Germinal center (tissue), 1 donor: Measurements from ENCODE around the gene HSD11B1.

Source experiments
- DNase-seq: peaks from one replicate; pipeline ENCODE4 v3.0.0; 2012; ENCODE audit warnings: mixed read lengths, low spot score

HSD11B1 gene

DNA sequence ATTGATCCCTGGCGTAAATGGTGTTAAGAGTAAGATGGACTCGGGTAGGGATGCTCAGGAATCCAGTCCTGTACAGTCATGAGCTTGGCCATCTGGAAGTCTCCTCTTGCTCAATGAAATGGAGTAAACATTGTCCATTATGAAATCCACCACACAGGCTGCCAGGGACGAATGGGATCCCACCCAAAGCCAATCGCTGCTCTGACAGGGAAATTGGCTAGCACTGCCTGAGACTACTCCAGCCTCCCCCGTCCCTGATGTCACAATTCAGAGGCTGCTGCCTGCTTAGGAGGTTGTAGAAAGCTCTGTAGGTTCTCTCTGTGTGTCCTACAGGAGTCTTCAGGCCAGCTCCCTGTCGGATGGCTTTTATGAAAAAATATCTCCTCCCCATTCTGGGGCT, at the start of gene HSD11B1:
HSD11B1 (plus strand) TSS at position 263 of the 400 bp plus-strand sequence; CDS start at position 360, 97 bp downstream.
- DNase-seq = no peak

DNA sequence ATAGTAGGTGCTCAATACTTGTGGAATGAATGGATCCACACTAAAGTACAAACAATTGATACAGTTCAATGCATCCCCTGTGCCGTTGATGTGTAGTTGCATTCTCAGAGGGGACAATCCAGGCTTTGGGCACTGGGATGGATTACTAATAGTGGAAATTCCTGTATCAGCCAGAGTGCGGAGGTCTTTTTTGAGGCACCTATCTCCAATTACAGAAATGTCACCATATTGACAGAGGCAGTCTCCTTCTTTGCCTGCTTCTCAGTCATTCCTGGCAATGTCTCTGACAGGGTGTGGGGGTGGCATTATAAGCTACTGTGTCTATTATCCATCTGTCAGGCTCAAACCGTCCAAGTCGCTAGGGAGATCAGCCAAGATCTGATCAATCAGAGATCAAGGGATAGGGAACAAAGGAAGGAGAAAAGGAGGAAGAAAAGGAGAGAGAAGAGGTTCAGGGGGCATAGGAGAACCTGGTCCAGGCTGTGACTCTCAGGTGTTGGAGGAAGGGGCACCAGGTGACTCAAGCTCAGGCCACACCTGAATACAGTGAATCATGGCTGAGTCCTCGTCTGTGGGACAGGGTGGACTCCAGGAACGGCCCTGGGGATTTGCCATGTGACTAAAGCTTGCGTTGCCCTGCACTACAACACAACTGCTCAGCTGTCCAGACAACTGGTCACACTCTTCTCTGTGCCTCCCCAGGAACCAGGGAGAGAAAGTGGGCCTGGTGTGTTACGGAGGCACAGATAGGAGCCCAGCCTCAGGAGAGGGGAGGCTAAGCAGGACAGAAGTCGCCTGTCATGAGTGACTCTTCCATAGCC, 49.0 kb upstream of the HSD11B1 start:
- DNase-seq = no peak

DNA sequence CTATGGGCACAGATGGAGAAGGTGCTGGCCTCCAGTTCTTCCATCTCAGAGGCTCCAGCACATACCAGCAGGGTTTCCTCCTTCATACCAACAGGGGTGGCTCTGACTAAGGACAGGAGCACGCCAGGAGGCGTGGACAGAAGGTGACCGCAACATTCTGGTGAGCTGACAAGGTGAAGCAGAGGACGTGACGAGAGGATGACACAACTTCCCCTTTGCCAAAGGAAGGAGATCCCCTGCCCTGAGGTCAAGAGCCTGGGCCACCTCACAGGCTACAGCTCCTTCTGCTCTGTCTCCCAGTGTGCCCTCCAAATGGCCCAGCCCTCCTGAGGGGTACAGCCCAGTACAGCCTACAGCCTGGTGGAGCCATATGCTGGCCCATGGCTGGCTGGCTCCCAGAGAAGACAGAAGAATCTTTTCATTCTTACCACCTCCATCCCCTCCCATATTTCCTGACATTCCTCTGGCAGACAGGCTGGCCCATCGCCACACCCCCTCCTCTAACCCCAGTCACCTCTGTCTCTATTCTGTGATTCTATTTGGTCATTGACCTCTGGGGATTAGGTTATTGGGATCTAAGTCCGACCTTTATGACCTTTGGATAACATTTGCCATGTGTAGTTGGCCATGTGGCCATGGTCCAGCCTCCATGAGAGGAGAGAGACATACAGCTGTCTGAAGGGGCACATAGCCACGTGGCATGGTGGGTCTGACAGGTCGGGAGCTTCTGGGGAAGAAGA, 47.3 kb upstream of the HSD11B1 start:
- no peak for DNase-seq

DNA sequence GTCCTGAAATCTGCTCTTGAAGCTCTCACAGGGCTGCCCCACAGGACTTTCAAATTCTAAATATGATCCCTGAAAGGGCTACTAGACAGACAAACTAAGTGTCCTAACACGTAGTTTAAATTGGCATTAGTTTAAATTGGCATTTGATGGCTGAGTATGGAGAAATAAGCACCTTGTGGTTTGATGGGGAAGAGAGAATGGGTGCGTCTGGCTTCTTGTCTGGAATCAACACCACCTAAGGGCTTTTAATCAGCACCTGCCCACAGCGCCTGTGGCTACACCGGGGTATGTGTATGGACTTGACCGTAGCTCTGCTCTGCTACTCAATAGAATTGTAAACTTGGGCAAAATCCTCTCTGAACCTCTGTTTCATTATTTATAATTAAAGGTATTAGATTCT, 46.7 kb upstream of the HSD11B1 start:
- no peak for DNase-seq

DNA sequence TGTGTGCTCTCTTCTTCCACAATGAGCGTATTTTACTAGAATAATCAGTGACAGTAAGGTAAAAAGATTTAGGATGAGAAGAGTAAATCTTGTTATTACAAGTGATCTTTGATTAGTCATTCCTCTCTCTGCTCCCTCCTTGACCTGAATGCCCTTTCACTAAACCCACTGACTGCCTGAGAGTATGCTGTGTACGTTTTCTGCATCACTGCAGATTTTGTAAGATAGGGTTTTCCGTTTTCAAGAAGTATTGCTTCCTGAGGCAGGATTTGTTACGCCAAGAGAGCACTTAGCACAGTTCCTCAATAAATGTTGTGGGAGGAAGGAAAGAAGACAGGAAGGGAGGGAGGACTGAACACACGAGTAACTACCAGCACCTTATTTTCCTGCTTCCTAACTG, 44.7 kb upstream of the HSD11B1 start:
- DNase-seq = no peak

DNA sequence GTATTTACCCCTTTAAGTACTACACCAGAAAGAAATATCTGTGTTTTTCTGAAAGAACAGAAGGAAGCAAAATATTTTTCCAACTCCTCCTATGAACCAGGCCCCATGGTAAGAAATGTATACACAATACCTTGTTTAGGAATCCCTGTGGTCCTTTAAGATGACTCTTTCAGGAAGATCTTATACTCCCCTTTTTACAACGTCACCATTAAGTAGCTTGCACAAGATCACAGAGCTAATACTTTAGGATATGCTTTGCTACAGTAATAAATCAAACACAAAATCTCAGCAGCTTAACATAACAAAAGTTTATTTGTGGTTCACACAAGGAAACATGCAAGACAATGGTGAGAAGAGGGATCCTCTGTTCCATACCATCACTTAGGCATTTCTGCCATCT, 43.6 kb upstream of the HSD11B1 start:
- DNase-seq = no peak

DNA sequence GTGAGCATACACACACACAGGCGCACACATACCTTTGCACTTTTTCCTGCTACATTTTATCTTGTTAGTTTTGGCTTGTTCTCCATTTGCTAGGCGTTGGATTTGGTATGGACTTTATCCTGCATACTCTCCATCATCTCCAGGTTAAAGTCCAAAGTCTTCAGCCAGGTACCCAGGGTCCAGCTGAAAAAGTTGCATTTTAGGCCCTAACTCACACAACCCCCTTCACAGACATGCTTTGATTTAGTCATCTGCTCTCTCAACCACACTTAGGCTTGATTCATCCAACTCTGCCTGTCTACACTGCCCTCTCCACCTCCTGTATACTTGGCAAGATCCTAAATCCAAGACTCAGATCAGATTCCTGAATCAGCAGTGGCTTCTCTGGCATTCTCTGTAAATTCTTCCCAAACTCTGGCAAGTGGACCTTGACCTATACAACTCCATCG, 41.7 kb upstream of the HSD11B1 start:
- no peak for DNase-seq

DNA sequence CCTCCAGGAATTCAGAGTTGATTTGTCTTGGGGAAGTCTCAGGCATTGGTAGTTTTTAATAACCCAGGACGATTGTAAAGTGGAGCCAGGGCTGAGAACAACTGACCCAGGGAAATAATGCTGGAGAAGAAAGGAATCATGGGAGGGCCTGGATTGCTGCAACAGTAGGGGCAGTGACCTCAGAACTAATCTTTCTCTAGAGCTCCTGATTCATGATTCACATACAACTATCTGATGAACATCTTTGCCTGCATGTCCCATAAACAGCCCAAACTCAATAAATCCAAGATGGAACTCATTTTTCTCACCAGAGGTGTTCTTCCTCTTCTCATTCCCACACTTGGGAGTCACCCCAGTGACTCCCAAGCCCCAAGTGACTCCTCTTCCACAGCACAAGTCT, 37.5 kb upstream of the HSD11B1 start:
- no peak for DNase-seq

DNA sequence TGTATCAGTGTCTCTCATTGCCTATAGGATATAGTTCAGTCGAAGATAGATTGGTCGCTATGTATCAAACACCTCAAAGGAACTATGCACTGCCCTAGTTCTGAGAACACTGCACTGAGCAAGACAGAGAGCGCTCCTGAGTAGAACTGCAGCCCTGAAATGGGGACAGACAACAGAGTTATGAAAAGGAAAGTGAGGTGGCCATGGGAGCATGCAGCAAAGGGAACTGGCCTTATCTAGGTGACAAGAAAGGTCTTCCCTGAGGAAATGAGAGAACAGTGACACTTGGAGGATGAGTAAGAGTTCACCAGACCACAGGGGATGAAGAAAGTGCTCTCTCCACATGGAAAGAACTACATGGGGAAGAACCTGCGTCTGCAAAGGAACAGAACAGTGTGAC, 36.9 kb upstream of the HSD11B1 start:
- DNase-seq = no peak

DNA sequence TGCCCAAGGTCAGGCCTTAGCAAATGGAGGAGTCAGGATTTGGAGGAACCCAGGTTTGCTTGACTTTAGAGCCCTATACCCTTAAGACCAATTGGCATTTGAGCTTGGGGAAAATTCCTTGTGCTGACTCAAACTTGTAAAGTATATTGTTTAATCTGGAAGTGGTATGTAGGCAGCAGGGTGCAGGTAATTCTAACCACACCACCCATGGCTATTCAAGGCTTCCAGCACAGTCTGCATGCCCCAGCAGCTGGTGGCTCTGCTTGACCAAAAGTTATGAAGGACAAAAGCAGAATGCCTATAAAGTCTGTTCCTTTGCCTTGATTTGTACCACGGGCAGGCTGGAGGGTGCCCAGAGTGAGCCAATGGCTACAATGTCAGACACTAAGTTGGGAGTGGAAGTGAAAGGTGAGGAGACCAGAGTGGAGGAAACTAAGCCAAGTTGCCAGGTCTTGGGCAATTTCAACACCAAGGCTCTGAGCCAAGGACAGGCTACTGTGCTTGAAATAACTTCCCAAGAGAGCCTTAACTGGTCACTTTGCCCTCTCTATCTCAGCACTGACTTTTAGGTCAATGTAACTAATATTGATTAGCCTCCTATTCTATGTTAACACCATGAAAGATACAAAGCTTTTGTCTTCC, 34.1 kb upstream of the HSD11B1 start:
- no peak for DNase-seq

DNA sequence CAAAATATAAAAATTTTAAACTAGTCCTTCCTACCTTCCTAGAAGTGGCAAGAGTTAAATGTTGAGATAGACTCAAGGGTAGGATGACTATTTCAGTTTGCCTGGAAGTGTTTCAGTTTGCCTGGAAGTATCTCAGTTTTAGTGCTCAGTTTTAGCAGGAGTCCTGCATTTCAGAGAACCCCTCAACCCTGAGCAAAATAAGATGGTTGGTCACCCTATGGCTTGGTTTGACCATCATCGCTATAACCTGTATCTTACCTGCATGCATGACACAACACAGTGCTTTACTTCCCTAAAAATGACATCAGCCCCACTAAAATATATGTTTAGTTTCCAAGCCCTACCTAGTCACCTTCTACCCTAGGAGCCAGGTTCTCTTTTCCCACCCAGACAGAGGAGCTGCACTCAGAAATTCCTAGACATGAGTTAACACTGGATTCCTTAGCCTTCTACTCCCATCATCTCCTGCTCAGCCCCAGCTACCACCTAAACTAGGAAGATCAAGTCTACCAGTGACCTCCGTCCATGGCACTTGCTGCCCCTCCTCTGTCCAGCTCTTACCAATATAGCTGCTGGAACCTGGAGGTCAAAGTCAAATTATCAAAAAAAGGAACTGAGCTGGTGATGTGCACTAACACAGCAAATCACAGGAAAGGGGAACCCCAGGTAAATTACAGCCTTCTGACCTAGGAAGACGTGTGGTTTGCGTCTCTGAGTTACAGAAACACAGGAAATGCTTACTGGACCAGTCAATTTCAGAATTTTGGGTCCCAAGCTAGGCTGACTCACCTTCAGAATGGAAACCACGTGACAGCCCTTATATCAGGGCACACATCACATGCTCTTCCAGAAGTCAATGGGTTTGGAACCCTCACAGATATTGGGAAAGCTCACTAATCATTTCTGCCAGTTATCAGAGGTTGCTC, 31.7 kb upstream of the HSD11B1 start:
- peak; percentile 23 for DNase-seq

DNA sequence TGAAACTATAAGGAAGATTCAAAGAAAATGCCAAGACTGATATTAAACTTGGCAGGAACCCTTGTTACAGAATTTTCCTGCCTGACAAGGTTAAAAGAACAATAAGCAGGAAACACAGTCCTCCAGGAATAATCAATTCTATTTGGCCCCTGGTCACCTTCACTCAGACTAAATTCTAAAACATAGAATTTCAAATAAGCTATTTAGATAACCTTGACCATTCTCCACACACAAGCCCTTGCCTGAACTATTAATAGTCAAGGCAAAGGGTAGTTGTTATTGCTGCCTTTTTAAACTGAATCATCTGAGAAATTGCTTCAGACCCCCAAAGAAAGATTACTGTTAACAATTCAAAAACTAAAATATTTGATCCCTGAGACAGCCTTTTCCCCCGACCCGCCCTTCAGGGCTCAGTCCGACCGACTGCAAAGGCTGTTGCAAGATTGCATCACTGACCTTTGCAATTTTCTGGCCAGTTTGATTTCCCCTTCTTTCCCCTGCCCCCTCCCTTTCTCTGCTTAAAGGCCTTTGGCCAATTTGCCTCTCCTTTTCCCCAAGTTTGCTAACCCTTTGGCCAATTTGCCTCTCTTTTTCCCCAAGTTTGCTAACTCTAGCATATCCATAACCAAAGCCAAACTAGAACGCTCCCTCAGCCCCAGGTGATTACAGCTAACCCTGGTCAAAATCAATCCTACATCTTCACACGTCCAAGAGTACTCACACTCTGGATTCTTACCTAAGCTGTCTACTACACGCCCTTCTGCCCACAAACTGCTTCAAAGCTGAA, 30.8 kb upstream of the HSD11B1 start:
- DNase-seq = no peak

DNA sequence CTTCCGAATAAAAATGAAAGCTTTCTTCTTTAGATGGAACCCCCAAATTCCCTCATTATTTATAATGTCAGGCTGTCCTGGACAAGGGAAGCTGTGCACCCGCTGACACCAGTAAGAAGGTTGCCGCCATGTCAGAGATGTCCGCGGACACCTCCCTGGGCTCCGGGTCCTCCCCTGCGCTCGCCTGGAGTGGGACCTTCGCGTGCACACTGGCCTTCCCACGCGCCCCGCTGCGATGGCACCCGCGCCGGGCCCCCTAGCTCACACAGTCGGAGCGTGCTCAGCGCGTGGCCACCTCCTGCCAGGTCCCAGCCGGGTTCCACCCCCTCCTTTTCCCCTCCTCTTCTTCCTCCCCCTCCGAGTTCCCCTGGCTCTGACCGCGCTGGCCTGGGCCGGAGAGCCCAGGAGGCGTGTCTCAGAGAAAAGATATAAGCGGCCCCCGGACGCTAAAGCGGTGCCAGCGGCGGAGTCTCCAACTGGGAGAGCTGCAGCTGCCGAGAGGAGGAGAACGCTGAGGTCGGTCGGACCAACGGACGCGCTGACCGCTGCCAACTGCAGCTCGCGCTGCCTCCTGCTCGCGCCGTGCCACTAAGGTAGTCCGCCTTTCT, 29.6 kb upstream of the HSD11B1 start, which contains the start of gene G0S2:
G0S2 (plus strand) TSS at position 456 of the 608 bp plus-strand sequence. CDS start 273 bp downstream, outside the sequence.
- no peak for DNase-seq

DNA sequence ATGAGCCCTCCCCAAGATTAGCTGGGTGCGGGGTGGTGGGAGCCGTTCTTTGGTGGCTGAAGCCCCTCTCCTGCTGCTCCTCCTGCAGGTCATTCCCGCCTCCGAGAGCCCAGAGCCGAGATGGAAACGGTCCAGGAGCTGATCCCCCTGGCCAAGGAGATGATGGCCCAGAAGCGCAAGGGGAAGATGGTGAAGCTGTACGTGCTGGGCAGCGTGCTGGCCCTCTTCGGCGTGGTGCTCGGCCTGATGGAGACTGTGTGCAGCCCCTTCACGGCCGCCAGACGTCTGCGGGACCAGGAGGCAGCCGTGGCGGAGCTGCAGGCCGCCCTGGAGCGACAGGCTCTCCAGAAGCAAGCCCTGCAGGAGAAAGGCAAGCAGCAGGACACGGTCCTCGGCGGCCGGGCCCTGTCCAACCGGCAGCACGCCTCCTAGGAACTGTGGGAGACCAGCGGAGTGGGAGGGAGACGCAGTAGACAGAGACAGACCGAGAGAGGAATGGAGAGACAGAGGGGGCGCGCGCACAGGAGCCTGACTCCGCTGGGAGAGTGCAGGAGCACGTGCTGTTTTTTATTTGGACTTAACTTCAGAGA, 29.0 kb upstream of the HSD11B1 start:
- DNase-seq = no peak

DNA sequence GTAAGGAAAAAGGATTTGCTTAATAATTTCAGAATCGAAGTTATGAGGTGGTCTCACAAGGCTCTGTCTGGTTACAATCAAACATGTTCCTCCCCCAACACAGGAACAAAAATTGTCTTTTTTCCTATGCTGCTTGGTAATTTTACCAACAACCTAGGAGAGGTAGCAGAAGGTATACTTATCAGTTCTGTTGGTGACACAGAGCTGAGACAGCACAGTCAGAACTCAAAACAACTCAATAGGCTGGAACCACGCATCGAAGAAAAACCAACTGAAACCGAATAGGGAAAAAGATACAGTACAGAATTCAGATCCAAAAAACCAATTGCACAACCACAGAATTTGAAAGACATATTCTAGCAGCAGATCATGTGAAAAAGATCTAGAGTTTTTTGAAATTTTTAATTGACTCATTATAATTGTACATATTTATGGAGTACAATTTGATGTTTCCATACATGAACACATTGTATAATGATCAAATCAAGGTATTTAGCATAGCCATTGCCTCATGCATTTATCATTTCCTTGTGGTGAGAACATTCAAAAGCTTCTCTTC, 25.6 kb upstream of the HSD11B1 start:
- DNase-seq = no peak

DNA sequence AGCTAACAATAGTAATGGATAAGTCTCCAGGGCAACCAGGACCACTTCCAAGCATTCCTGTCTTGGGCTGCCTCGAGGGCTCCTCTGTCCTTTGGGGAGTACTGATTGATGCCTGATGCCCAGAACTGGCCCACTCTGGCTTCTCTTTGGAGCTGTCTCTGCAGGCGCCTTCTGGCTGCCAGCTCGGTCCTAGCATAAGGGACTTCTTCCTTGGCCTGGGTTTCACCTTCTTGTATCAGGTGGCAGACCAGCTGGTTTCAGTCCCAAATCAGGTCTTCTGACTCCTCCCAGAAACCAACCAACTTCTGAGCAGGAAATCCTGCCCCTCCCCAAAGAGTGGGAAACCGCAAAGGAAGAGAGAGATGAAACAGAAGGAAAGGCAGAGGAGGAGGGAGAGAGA, 18.8 kb upstream of the HSD11B1 start:
- no peak for DNase-seq

DNA sequence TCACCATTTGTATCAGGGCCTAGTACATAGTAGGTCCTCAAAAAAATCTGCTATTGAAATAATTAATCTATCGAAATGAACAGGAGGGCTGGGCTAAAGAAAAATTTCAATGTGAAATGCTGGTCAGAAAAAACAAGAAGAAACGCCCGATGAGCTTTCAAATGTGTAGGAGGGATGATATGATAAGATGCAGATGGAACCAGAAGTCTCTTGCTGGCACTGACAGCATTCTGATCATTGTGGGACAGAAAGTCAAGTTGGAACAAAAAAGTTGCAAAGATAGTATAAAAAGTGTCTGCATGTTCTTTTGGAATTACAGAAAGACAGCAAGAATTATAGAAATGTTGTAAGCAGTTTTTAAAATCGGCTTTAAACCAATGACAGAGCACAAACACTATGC, 18.3 kb upstream of the HSD11B1 start:
- no peak for DNase-seq

DNA sequence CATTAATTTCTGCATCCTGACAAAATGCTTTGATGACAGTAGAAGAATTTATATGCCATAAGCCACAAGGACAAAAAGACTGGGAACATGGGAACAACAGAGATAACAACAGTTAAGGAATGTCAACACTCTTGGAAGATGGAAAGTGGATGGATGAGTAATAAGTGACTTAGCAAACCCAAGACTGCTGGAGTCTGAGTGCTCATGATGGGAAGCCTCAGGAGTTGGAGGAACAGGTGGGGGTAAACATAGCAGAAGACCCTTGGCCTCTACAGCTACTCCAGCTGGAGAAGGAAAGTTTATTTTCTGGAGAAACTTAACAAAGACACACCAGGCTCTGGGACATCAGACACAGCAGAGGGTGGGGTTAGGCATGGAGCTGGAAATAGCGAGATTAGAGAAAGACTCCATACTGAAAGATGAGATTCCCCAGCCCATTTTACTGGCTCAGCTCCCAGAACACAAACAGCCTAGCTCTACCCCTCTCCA, 15.9 kb upstream of the HSD11B1 start:
- DNase-seq = no peak

DNA sequence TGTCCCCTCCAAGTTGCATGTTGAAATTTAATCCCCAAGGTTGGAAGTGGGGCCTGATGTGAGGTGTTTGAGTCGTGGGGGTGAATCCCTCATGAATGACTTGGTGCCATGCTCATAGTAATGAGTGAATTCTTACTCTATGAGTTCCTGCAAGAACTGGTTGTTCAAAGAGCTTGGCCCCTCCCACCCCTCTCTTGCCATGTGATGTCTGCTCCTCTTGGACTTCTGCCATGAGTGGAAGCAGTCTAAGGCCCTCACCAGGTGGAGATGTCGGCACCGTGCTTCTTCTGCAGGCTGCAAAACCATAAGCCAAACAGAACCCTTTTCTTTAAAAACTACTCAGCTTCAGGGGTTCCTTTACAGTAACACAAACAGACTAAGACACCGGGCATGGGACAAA, 15.2 kb upstream of the HSD11B1 start:
- DNase-seq = no peak

DNA sequence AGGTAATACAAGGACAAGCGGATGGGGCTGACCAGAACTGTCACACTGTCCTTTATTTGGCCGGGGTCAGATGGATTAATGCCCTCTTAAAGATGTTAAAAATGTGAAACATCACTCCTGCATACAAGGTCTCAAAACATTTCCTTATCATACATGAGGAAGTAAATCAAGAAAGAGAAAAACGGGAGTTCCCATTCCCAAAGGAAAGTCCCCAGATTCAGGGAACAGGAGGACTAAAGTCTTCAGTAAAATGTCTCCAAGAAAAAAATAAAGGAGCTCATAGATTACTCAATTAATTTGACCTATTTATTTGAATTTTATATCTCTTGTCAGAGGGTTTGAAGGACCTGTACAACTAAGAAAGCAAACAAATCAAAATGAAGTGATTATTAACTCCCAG, 13.4 kb upstream of the HSD11B1 start:
- DNase-seq = no peak
